C4-2B (cell line): ENCODE results near the gene PPL.

Experiments used
- ZFX ChIP-seq: fragments of 450-650 bp; IDR thresholded peaks from 2 replicates; pipeline ENCODE4 v1.6.1; 2017
- TF ChIP-seq, protein P1 (sequence below): fragments of 450-650 bp; conservative IDR thresholded peaks from 2 replicates; pipeline ENCODE4 v1.5.1; 2017; ENCODE audit warnings: mild to moderate bottlenecking

DNA sequence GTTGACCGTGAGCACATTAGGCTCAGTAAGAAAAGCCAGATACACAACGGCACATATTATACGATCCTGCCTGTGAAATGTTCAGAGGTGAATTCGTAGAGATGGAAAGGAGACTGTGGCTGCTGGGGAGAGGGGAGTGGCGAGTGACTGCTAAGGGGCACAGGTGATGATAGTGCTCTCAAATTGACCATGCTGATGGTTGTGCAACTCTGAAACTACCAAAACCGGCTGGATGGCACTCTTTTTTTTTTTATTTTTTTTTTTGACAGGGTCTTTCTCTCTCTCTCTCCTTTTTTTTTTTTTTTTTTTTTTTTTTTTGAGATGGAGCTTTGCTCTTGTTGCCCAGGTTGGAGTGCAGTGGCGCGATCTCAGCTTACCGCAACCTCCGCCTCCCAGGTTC, 13.0 kb upstream of the PPL start:
- TF ChIP-seq, protein P1, sequence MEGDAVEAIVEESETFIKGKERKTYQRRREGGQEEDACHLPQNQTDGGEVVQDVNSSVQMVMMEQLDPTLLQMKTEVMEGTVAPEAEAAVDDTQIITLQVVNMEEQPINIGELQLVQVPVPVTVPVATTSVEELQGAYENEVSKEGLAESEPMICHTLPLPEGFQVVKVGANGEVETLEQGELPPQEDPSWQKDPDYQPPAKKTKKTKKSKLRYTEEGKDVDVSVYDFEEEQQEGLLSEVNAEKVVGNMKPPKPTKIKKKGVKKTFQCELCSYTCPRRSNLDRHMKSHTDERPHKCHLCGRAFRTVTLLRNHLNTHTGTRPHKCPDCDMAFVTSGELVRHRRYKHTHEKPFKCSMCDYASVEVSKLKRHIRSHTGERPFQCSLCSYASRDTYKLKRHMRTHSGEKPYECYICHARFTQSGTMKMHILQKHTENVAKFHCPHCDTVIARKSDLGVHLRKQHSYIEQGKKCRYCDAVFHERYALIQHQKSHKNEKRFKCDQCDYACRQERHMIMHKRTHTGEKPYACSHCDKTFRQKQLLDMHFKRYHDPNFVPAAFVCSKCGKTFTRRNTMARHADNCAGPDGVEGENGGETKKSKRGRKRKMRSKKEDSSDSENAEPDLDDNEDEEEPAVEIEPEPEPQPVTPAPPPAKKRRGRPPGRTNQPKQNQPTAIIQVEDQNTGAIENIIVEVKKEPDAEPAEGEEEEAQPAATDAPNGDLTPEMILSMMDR: no peak
- TF ChIP-seq ZFX: no peak
